Kidney (tissue), 14 donors: ENCODE measurements around the gene CCNC. TPM values are rescaled to one million over a fixed set of nuclear protein-coding genes. Genes with fewer than 3 reads are reported as not detected.

Experiments
- DNase-seq, 5 donors: peaks; one replicate each; pipeline ENCODE4 v3.0.0-alpha.2; 2013 to 2020
- FAIRE-seq: peaks from 2 replicates; lab custom pipeline; 2012; peaks lifted over from hg19 to GRCh38; lab: Jason Lieb, UNC
- H3K27ac ChIP-seq, 2 donors: one replicate each; pipeline ENCODE4 v1.7.0; 2013; ENCODE audit warnings: low read depth in 2 of 2, low read length in 2 of 2, inconsistent platforms in 1 of 2
- H3K27me3 ChIP-seq: one replicate; pipeline ENCODE4 v1.7.1; 2013; ENCODE audit warnings: low read length, inconsistent platforms; ENCODE audit not compliant: control insufficient read depth, insufficient read depth
- H3K36me3 ChIP-seq, 3 donors: one replicate each; pipeline versions ENCODE4 v1.7.0 to v1.7.1; 2013; ENCODE audit warnings: low read length in 3 of 3, control low read depth in 1 of 3, inconsistent platforms in 1 of 3; ENCODE audit not compliant: insufficient read depth in 3 of 3, control insufficient read depth in 2 of 3
- H3K4me1 ChIP-seq, 3 donors: one replicate each; pipeline versions ENCODE4 v1.7.0 to v1.7.1; 2013; ENCODE audit warnings: low read length in 3 of 3, inconsistent platforms in 1 of 3, low read depth in 1 of 3; ENCODE audit not compliant: control insufficient read depth in 2 of 3, insufficient read depth in 2 of 3
- H3K4me3 ChIP-seq, 3 donors: one replicate each; pipeline versions ENCODE4 v1.7.0 to v1.8.1; 2013; ENCODE audit warnings: low read length in 3 of 3, control low read depth in 1 of 3, inconsistent platforms in 1 of 3
- H3K9ac ChIP-seq, 3 donors: one replicate each; pipeline versions ENCODE4 v1.7.0 to v1.7.1; 2013; ENCODE audit warnings: low read length in 3 of 3, control low read depth in 1 of 3, inconsistent platforms in 1 of 3
- H3K9me3 ChIP-seq, 3 donors: one replicate each; pipeline versions ENCODE4 v1.7.0 to v1.7.1; 2013; ENCODE audit warnings: low read length in 3 of 3, control low read depth in 1 of 3, inconsistent platforms in 1 of 3; ENCODE audit not compliant: control insufficient read depth in 2 of 3, insufficient read depth in 1 of 3
- CTCF ChIP-seq: IDR thresholded peaks from 3 replicates; pipeline ENCODE4 v1.5.1; 2012; ENCODE audit warnings: mild to moderate bottlenecking, moderate library complexity, borderline replicate concordance; ENCODE audit not compliant: insufficient read depth; ENCODE audit errors: extremely low read depth
- intact Hi-C: fragments of 100-400 bp; cut with DNase I; formaldehyde crosslinking; loops from one replicate; pipeline ENCODE4 v1.11.1; 2022
- polyA plus RNA-seq: library from polyadenylated mRNA; stranded (reverse); fragments of 350-450 nt; fragmentation: Illumina TruSeq; extraction: RNeasy Lipid Tissue Mini Kit (QIAGEN cat#74804); gene quantifications from one replicate; pipeline ENCODE4 v1.2.3, GENCODE V29; 2014; ENCODE audit warnings: low read depth, low replicate concordance; ENCODE audit not compliant: insufficient read depth
- total RNA-seq: library from RNA; stranded (reverse); fragmentation: NEBNext Ultra II Directional; extraction: Animal tissue kit (Norgen Biotek cat#: 25700); gene quantifications from one replicate; pipeline ENCODE4 v1.2.1, GENCODE V29; 2021
- donor health status: control.
- donor health status: control.
- donor health status: control.
- donor health status: control.
- donor health status: control.
- donor health status: DM: yes; HTN: yes; CAD: no.
- donor health status: Normal renal cell carcinoma (clear cell type).

Gene CCNC
- total and polyA plus RNA-seq, 2 donors from 2014 or later: 51.4 to 55.9 TPM

GRCh38 chr6:99612551-99613408 is 44.3 kb upstream of the CCNC start:
- Histone ChIP-seq H3K9ac (no peak overlapping the region), H3K4me1 (peaks cover 0 to 13% (median 0%) of the 10 kb centered on the region in 3 donors), H3K27me3 (peaks cover 82% of the 10 kb centered on the region), H3K36me3 (no peaks in the 10 kb centered on the region), H3K27ac (no peak overlapping the region), H3K9me3 (no peaks in the 10 kb centered on the region), H3K4me3 (no peak overlapping the region)
- intact Hi-C loops: no loop called here
- no peak for FAIRE-seq
- DNase-seq: peak in 1 of 5 donors; percentile 53
- TF ChIP-seq CTCF: no peak

- Histone ChIP-seq H3K36me3 (no peaks in the 10 kb centered on the region), H3K4me3 (no peak overlapping the region), H3K9ac (no peak overlapping the region), H3K9me3 (no peaks in the 10 kb centered on the region), H3K4me1 (peaks cover 0 to 13% (median 0%) of the 10 kb centered on the region in 3 donors), H3K27ac (no peak overlapping the region), H3K27me3 (peaks cover 84% of the 10 kb centered on the region)
- DNase-seq (no peak), FAIRE-seq (no peak)
- intact Hi-C loops: no loop called here
- TF ChIP-seq CTCF: no peak
These were observed 42.7 kb upstream of the CCNC start for GRCh38 chr6:99611148-99611547.

- peaks cover 84% of the 10 kb centered on the region for H3K27me3 ChIP-seq
- intact Hi-C loops: no loop called here
- no peaks in the 10 kb centered on the region for H3K9me3 ChIP-seq
- no peak overlapping the region for H3K4me3 ChIP-seq
- H3K9ac ChIP-seq: no peak overlapping the region
- peaks cover 0 to 13% (median 0%) of the 10 kb centered on the region in 3 donors for H3K4me1 ChIP-seq
- no peak for TF ChIP-seq CTCF
- FAIRE-seq (no peak), DNase-seq (no peak)
- H3K36me3 ChIP-seq: no peaks in the 10 kb centered on the region
- H3K27ac ChIP-seq: no peak overlapping the region
These were observed 41.5 kb upstream of the CCNC start for GRCh38 chr6:99609905-99610489.
